GM12892 (cell line): ENCODE data around the gene SLC35D2.

Experiments used
- POLR2AphosphoS5 ChIP-seq: IDR thresholded peaks from 2 replicates; pipeline ENCODE4 v1.6.1; 2011; ENCODE audit warnings: low read depth, low read length, control low read depth
- TAF1 ChIP-seq: IDR thresholded peaks from 2 replicates; pipeline ENCODE4 v1.6.1; 2011; ENCODE audit warnings: low read depth, mild to moderate bottlenecking, control low read depth, low read length, borderline replicate concordance

DNA sequence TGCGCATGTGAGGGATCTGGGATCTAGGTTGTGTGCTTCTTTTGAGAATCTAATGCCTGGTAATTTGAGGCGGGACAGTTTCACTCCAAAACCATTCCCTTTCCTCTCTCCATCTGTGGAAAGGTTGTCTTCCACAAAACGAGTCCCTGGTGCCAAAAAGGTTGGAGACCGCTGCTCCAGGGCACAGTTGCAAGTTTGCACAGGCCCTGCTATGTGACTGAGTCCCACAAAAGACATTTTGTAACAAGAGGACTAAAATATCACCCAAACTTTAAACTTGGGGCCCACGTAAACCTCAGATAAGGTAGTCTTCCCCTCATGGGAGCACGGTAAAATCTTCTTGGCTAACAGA lies 40.5 kb upstream of the SLC35D2 start:
- TF ChIP-seq POLR2AphosphoS5: no peak
- TF ChIP-seq TAF1: no peak
